Measurements from ENCODE around the gene TNF. TPM values are rescaled to one million over a fixed set of nuclear protein-coding genes. Genes with fewer than 3 reads are reported as not detected.

The TNF gene
- total RNA-seq, 2 experiments from 2014 or later: 46.5 to 47.1 TPM

GRCh38 chr6:31577579-31577966 lies 2.2 kb downstream of the TNF start:
- Mint-ChIP-seq H3K36me3 (ENCODE audit: low read depth) (peaks cover 72% of the 10 kb centered on the region), H3K9me3 (no peaks in the 10 kb centered on the region), H3K4me3 (peak overlapping the region; percentile 90), H3K27me3 (no peaks in the 10 kb centered on the region), H3K27ac (peak overlapping the region; percentile 88), H3K4me1 (peaks cover 76% of the 10 kb centered on the region)
- CTCF ChIA-PET: interaction anchor here (0.9 to 18.9 kb wide), 10 partner anchors 10 to 84 kb away, joined by 3 to 576 read pairs (median 8); partner anchors contain the start of genes ATP6V1G2, DDX39B, LST1 and LTB
- DNase-seq: no peak
- POLR2A ChIA-PET: no interaction called here

GRCh38 chr6:31578184-31579118 lies 3.1 kb downstream of the TNF start:
- Mint-ChIP-seq H3K4me1 (peaks cover 74% of the 10 kb centered on the region), H3K9me3 (no peaks in the 10 kb centered on the region), H3K4me3 (peak overlapping the region; percentile 94), H3K27me3 (no peaks in the 10 kb centered on the region), H3K27ac (peak overlapping the region; percentile 82), H3K36me3 (ENCODE audit: low read depth) (peaks cover 75% of the 10 kb centered on the region)
- POLR2A ChIA-PET: interaction anchor here (0.7 kb wide), 1 partner anchor 14 kb away, joined by 9 read pairs; the partner anchor contains the start of gene NCR3
- no peak for DNase-seq
- CTCF ChIA-PET: interaction anchor here (1.2 to 18.9 kb wide), 9 partner anchors 9 to 38 kb away, joined by 3 to 576 read pairs (median 17); partner anchors contain the start of genes ATP6V1G2, LST1, LTA and LTB

- H3K4me1 Mint-ChIP-seq: peaks cover 74% of the 10 kb centered on the region
- POLR2A ChIA-PET: interaction anchor here (0.7 kb wide), 1 partner anchor 13 kb away, joined by 9 read pairs; the partner anchor contains the start of gene NCR3
These were observed 3.7 kb downstream of the TNF start for GRCh38 chr6:31579119-31579505.

GRCh38 chr6:31579546-31580437 lies 4.4 kb downstream of the TNF start:
- no peak for DNase-seq
- Mint-ChIP-seq H3K4me1 (peaks cover 73% of the 10 kb centered on the region), H3K4me3 (peak overlapping the region; percentile 94), H3K27me3 (no peaks in the 10 kb centered on the region), H3K9me3 (no peaks in the 10 kb centered on the region), H3K36me3 (ENCODE audit: low read depth) (peaks cover 74% of the 10 kb centered on the region), H3K27ac (peak overlapping the region; percentile 94)
- ChIA-PET POLR2A (interaction anchor here (0.9 to 1.6 kb wide), 2 partner anchors 13 to 20 kb away, joined by 5 to 6 read pairs; partner anchors contain the start of gene NCR3), CTCF (interaction anchor here (0.6 to 18.9 kb wide), 16 partner anchors 11 to 264 kb away, joined by 3 to 576 read pairs (median 4); partner anchors contain the start of genes ATP6V1G2, C6orf47, GPANK1 and LST1)

More at GRCh38 chr6:31579119-31579505, 3.7 kb downstream of the TNF start:
- no peak for DNase-seq
- no peaks in the 10 kb centered on the region for H3K9me3 Mint-ChIP-seq
- H3K27ac Mint-ChIP-seq: peak overlapping the region; percentile 82
- H3K36me3 Mint-ChIP-seq (ENCODE audit: low read depth): peaks cover 76% of the 10 kb centered on the region
- CTCF ChIA-PET: interaction anchor here (1.2 to 18.9 kb wide), 6 partner anchors 10 to 37 kb away, joined by 3 to 576 read pairs (median 46); partner anchors contain the start of genes ATP6V1G2, LST1, LTA and LTB
- H3K27me3 Mint-ChIP-seq: no peaks in the 10 kb centered on the region
- H3K4me3 Mint-ChIP-seq: peak overlapping the region; percentile 94

GRCh38 chr6:31580438-31580740 lies 5.0 kb downstream of the TNF start:
- ChIA-PET CTCF (interaction anchor here (0.6 to 18.9 kb wide), 16 partner anchors 11 to 263 kb away, joined by 3 to 576 read pairs (median 4); partner anchors contain the start of genes ATP6V1G2, C6orf47, DDX39B and GPANK1), POLR2A (interaction anchor here (0.9 to 1.6 kb wide), 2 partner anchors 13 to 21 kb away, joined by 5 to 6 read pairs; partner anchors contain the start of gene NCR3)
- DNase-seq: no peak
- Mint-ChIP-seq H3K4me3 (peak overlapping the region; percentile 94), H3K36me3 (ENCODE audit: low read depth) (peaks cover 73% of the 10 kb centered on the region), H3K4me1 (peaks cover 73% of the 10 kb centered on the region), H3K27me3 (no peaks in the 10 kb centered on the region), H3K27ac (peak overlapping the region; percentile 94), H3K9me3 (no peaks in the 10 kb centered on the region)

GRCh38 chr6:31580807-31581433 lies 5.6 kb downstream of the TNF start:
- POLR2A ChIA-PET: interaction anchor here (1.5 to 1.6 kb wide), 2 partner anchors 16 to 22 kb away, joined by 5 to 6 read pairs; no protein-coding TSS in a partner anchor
- Mint-ChIP-seq H3K27me3 (no peaks in the 10 kb centered on the region), H3K27ac (peak overlapping the region; percentile 94), H3K4me1 (peaks cover 73% of the 10 kb centered on the region), H3K36me3 (ENCODE audit: low read depth) (peaks cover 71% of the 10 kb centered on the region), H3K9me3 (no peaks in the 10 kb centered on the region), H3K4me3 (peak overlapping the region; percentile 94)
- peak; percentile 88 for DNase-seq
- CTCF ChIA-PET: interaction anchor here (0.7 to 30.8 kb wide), 14 partner anchors 1 to 84 kb away, joined by 3 to 576 read pairs (median 5); partner anchors contain the start of genes ATP6V1G2, C6orf47, DDX39B and GPANK1

GRCh38 chr6:31581434-31582229 lies 6.3 kb downstream of the TNF start:
- Mint-ChIP-seq H3K27ac (peak overlapping the region; percentile 94), H3K27me3 (no peaks in the 10 kb centered on the region), H3K4me1 (peaks cover 73% of the 10 kb centered on the region), H3K4me3 (peak overlapping the region; percentile 94), H3K36me3 (ENCODE audit: low read depth) (peaks cover 64% of the 10 kb centered on the region), H3K9me3 (no peaks in the 10 kb centered on the region)
- CTCF ChIA-PET: interaction anchor here (0.7 to 30.8 kb wide), 12 partner anchors 0 to 83 kb away, joined by 3 to 576 read pairs (median 18); partner anchors contain the start of genes ATP6V1G2, DDX39B, GPANK1 and LST1
- POLR2A ChIA-PET: interaction anchor here (0.6 to 1.5 kb wide), 5 partner anchors 11 to 1390 kb away, joined by 3 to 8 read pairs (median 4); partner anchors contain the start of gene NCR3
- no peak for DNase-seq

GRCh38 chr6:31582230-31582643 lies 6.9 kb downstream of the TNF start, which contains the start of gene LTB:
LTB (minus strand) TSS chr6:31582424; CDS start chr6:31582417, 7 bp downstream.
- H3K9me3 Mint-ChIP-seq: no peaks in the 10 kb centered on the region
- H3K36me3 Mint-ChIP-seq (ENCODE audit: low read depth): peaks cover 58% of the 10 kb centered on the region
- H3K4me1 Mint-ChIP-seq: peaks cover 73% of the 10 kb centered on the region
- POLR2A ChIA-PET: interaction anchor here (0.6 to 1.5 kb wide), 5 partner anchors 10 to 1390 kb away, joined by 3 to 8 read pairs (median 4); partner anchors contain the start of gene NCR3
- H3K27ac Mint-ChIP-seq: peak within 1 kb of the TSS; percentile 94
- CTCF ChIA-PET: interaction anchor here (0.7 to 30.8 kb wide), 12 partner anchors 0 to 82 kb away, joined by 3 to 576 read pairs (median 18); partner anchors contain the start of genes APOM, ATP6V1G2, DDX39B and GPANK1
- H3K27me3 Mint-ChIP-seq: no peaks in the 10 kb centered on the region
- H3K4me3 Mint-ChIP-seq: peak within 1 kb of the TSS; percentile 94
- peak; percentile 78 for DNase-seq

- peaks cover 48% of the 10 kb centered on the region for H3K36me3 Mint-ChIP-seq (ENCODE audit: low read depth)
- CTCF ChIA-PET: interaction anchor here (0.6 to 30.8 kb wide), 10 partner anchors 4 to 91 kb away, joined by 3 to 576 read pairs (median 4); partner anchors contain the start of genes LST1, LTB, NCR3 and TNF
These were observed 10.1 kb downstream of the TNF start for GRCh38 chr6:31585491-31585890.

GRCh38 chr6:31586008-31586407 lies 10.6 kb downstream of the TNF start, which contains the start of gene LST1:
LST1 (plus strand) TSS chr6:31586277; CDS start chr6:31587300, 1,023 bp downstream.
- H3K4me1 Mint-ChIP-seq: peaks cover 66% of the 10 kb centered on the region
- ChIA-PET POLR2A (no interaction called here), CTCF (interaction anchor here (0.6 to 30.8 kb wide), 11 partner anchors 4 to 91 kb away, joined by 3 to 576 read pairs (median 5); partner anchors contain the start of genes ATP6V1G2, LST1, LTB and NCR3)
- no peak for DNase-seq
- no peaks in the 10 kb centered on the region for H3K27me3 Mint-ChIP-seq
- peak within 1 kb of the TSS; percentile 94 for H3K27ac Mint-ChIP-seq
- peak within 1 kb of the TSS; percentile 54 for H3K4me3 Mint-ChIP-seq
- H3K9me3 Mint-ChIP-seq: no peaks in the 10 kb centered on the region
- peaks cover 43% of the 10 kb centered on the region for H3K36me3 Mint-ChIP-seq (ENCODE audit: low read depth)

More at GRCh38 chr6:31585491-31585890, 10.1 kb downstream of the TNF start:
- Mint-ChIP-seq H3K27ac (peak overlapping the region; percentile 94), H3K9me3 (no peaks in the 10 kb centered on the region), H3K27me3 (no peaks in the 10 kb centered on the region), H3K4me3 (peak overlapping the region; percentile 54), H3K4me1 (peaks cover 67% of the 10 kb centered on the region)
- peak; percentile 65 for DNase-seq
- POLR2A ChIA-PET: no interaction called here

Data from activated CD4-positive, alpha-beta T cell treated with anti-CD3 and anti-CD28 coated beads, Interleukin-2, amount 10 ng/mL, durations not matched to agents 7 days and 5 days (primary cell).